ENCODE results near the gene STYX.

The STYX gene

GRCh38 chr14:52729925-52730708, at the start of gene STYX:
Gene STYX, plus strand, starts transcription at chr14:52730166. Its CDS starts 309 bp downstream, at chr14:52730475.
- DNase-seq: peak; percentile 97

- DNase-seq: no peak
Measured at GRCh38 chr14:52683985-52684520, 45.9 kb upstream of the STYX start.

- no peak for DNase-seq
Measured at GRCh38 chr14:52686176-52686575, 43.8 kb upstream of the STYX start.

GRCh38 chr14:52690983-52691760, 38.8 kb upstream of the STYX start:
- DNase-seq: no peak

GRCh38 chr14:52692248-52692962, 37.6 kb upstream of the STYX start:
- DNase-seq: peak in 1 of 2 donors; percentile 34

GRCh38 chr14:52693036-52693435, 36.9 kb upstream of the STYX start:
- DNase-seq: no peak

GRCh38 chr14:52693532-52693931, 36.4 kb upstream of the STYX start:
- DNase-seq: no peak

GRCh38 chr14:52694761-52695480, 35.0 kb upstream of the STYX start:
- DNase-seq: peak; percentile 57 to 68

- peak; percentile 68 to 71 for DNase-seq
Measured at GRCh38 chr14:52695481-52696091, 34.4 kb upstream of the STYX start, which contains the start of gene ERO1A. Gene ERO1A, minus strand, starts transcription at chr14:52695558. Its CDS starts 77 bp downstream, at chr14:52695481.

GRCh38 chr14:52700701-52701172, 29.2 kb upstream of the STYX start:
- no peak for DNase-seq

GRCh38 chr14:52701223-52701622, 28.7 kb upstream of the STYX start:
- no peak for DNase-seq

GRCh38 chr14:52703225-52703624, 26.7 kb upstream of the STYX start:
- peak in 1 of 2 donors; percentile 24 for DNase-seq

- DNase-seq: no peak
Measured at GRCh38 chr14:52703664-52704063, 26.3 kb upstream of the STYX start.

- peak; percentile 7 to 50 for DNase-seq
Measured at GRCh38 chr14:52706286-52706685, 23.7 kb upstream of the STYX start.

GRCh38 chr14:52706724-52707706, 23.0 kb upstream of the STYX start, which contains the start of gene PSMC6:
Gene PSMC6, plus strand, starts transcription at chr14:52707200. Its CDS starts 20 bp downstream, at chr14:52707220.
- DNase-seq: peak; percentile 93 to 94

- DNase-seq: no peak
Measured at GRCh38 chr14:52711666-52712065, 18.3 kb upstream of the STYX start.

GRCh38 chr14:52716155-52716554, 13.8 kb upstream of the STYX start:
- no peak for DNase-seq

- no peak for DNase-seq
Measured at GRCh38 chr14:52723514-52724359, 6.2 kb upstream of the STYX start.

- no peak for DNase-seq
Measured at GRCh38 chr14:52724360-52724644, 5.7 kb upstream of the STYX start.

Measured in CD4-positive, alpha-beta T cell treated with Interleukin-1 beta for 1 hour (primary cell).